Lung (tissue), 12 donors: ENCODE results near the gene PTTG1IP2. TPM values are rescaled to one million over a fixed set of nuclear protein-coding genes. Genes with fewer than 3 reads are reported as not detected.

Experiments
- ATAC-seq: fragments of 200-7000 bp; cut with Tn5 transposase; one replicate; pipeline ENCODE4 v1.9.1; 2020; ENCODE audit warnings: moderate number of reproducible peaks; ENCODE audit not compliant: insufficient read depth, low FRiP score
- DNase-seq, 3 donors: peaks; one replicate each; pipeline ENCODE4 v3.0.0-alpha.2; 2013 to 2017
- H3K27ac ChIP-seq, 2 donors: one replicate each; pipeline ENCODE4 v1.5.1; 2013; ENCODE audit warnings: mild to moderate bottlenecking in 2 of 2, moderate library complexity in 2 of 2, control low read depth in 1 of 2, inconsistent platforms in 1 of 2, low read depth in 1 of 2, low read length in 1 of 2
- H3K27me3 ChIP-seq, 3 donors: one replicate each; pipeline ENCODE4 v1.5.1; 2013; ENCODE audit warnings: low read length in 2 of 3; ENCODE audit not compliant: control insufficient read depth in 3 of 3, insufficient read depth in 3 of 3
- H3K36me3 ChIP-seq, 4 donors: one replicate each; pipeline ENCODE4 v1.5.1; 2013; ENCODE audit warnings: low read length in 4 of 4, mild to moderate bottlenecking in 1 of 4, moderate library complexity in 1 of 4; ENCODE audit not compliant: control insufficient read depth in 4 of 4, insufficient read depth in 4 of 4
- H3K4me1 ChIP-seq, 5 donors: one replicate each; pipeline ENCODE4 v1.5.1; 2013; ENCODE audit warnings: low read length in 5 of 5, mild to moderate bottlenecking in 2 of 5, moderate library complexity in 1 of 5; ENCODE audit not compliant: control insufficient read depth in 5 of 5, insufficient read depth in 5 of 5
- H3K4me3 ChIP-seq: one replicate; pipeline ENCODE4 v1.5.1; 2013; ENCODE audit warnings: mild to moderate bottlenecking, control low read depth, moderate library complexity
- H3K9ac ChIP-seq, 2 donors: one replicate each; pipeline ENCODE4 v1.5.1; 2013; ENCODE audit warnings: low read length in 2 of 2, control low read depth in 1 of 2; ENCODE audit not compliant: insufficient read depth in 1 of 2
- H3K9me3 ChIP-seq, 4 donors: one replicate each; pipeline ENCODE4 v1.5.1; 2013; ENCODE audit warnings: low read length in 3 of 4, mild to moderate bottlenecking in 1 of 4, moderate library complexity in 1 of 4; ENCODE audit not compliant: control insufficient read depth in 4 of 4, insufficient read depth in 3 of 4
- WGBS, 2 donors: extraction: QIAGEN DNeasy Blood & Tissue Kit; methylation state at CpG; one replicate each; pipeline ENCODE4 v1.1.7; 2013; 5-methylcytosine and 5-hydroxymethylcytosine counted together
- polyA plus RNA-seq, 2 donors: library from polyadenylated mRNA; stranded (reverse); fragments of 200-250 nt; gene quantifications; one replicate each; pipeline ENCODE4 v1.2.1, GENCODE V29; 2013
- total RNA-seq, 2 donors: library from RNA; depleted of rRNA in 1 of 2; stranded (reverse); fragments of >200 nt in 1 of 2; gene quantifications; one replicate each; pipeline ENCODE4 v1.2.1, GENCODE V29; 2014 to 2021
- TF ChIP-seq, protein P1 (sequence below): IDR thresholded peaks from 2 replicates; pipeline ENCODE4 v1.5.1; 2012; ENCODE audit warnings: mild to moderate bottlenecking; ENCODE audit errors: control extremely low read depth, extremely low read depth
- donor health status: control.
- donor health status: control.
- donor health status: Bipolar disorder and iron deficiency.
- donor health status: healthy.
- donor health status: DM: yes; HTN: yes; CAD: no.

The PTTG1IP2 gene
- total and polyA plus RNA-seq, 4 donors, result 0.89 TPM; not detected in 3

DNA sequence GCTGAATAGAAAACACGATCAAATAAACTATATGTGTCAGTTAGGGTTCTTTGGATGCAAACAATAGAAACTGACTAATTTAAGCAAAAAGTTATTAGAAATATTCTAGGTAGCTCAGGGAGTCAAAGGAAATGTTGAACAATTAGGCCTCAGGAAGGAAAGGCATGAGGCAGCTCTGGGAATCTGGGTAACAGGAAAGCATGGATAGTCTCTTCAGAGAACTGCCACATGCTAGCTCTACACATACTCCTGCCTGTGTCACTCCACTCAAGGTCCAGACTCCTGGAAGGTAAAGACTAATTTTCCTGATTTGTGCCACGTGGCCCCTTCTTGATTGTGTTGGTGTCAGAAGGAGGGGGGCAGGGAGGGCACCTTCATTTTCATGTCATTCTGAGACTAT, 23.8 kb upstream of the PTTG1IP2 start:
- no peak for ATAC-seq
- Histone ChIP-seq H3K9me3 (no peaks in the 10 kb centered on the region), H3K27ac (no peak overlapping the region), H3K36me3 (no peaks in the 10 kb centered on the region), H3K4me3 (no peak overlapping the region), H3K27me3 (no peaks in the 10 kb centered on the region), H3K9ac (no peak overlapping the region), H3K4me1 (no peaks in the 10 kb centered on the region)
- 43 to 55% methylated on average over 2 of the region's 2 CpGs for WGBS, 2 donors
- TF ChIP-seq, protein P1, sequence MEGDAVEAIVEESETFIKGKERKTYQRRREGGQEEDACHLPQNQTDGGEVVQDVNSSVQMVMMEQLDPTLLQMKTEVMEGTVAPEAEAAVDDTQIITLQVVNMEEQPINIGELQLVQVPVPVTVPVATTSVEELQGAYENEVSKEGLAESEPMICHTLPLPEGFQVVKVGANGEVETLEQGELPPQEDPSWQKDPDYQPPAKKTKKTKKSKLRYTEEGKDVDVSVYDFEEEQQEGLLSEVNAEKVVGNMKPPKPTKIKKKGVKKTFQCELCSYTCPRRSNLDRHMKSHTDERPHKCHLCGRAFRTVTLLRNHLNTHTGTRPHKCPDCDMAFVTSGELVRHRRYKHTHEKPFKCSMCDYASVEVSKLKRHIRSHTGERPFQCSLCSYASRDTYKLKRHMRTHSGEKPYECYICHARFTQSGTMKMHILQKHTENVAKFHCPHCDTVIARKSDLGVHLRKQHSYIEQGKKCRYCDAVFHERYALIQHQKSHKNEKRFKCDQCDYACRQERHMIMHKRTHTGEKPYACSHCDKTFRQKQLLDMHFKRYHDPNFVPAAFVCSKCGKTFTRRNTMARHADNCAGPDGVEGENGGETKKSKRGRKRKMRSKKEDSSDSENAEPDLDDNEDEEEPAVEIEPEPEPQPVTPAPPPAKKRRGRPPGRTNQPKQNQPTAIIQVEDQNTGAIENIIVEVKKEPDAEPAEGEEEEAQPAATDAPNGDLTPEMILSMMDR, result no peak
- no peak for DNase-seq

DNA sequence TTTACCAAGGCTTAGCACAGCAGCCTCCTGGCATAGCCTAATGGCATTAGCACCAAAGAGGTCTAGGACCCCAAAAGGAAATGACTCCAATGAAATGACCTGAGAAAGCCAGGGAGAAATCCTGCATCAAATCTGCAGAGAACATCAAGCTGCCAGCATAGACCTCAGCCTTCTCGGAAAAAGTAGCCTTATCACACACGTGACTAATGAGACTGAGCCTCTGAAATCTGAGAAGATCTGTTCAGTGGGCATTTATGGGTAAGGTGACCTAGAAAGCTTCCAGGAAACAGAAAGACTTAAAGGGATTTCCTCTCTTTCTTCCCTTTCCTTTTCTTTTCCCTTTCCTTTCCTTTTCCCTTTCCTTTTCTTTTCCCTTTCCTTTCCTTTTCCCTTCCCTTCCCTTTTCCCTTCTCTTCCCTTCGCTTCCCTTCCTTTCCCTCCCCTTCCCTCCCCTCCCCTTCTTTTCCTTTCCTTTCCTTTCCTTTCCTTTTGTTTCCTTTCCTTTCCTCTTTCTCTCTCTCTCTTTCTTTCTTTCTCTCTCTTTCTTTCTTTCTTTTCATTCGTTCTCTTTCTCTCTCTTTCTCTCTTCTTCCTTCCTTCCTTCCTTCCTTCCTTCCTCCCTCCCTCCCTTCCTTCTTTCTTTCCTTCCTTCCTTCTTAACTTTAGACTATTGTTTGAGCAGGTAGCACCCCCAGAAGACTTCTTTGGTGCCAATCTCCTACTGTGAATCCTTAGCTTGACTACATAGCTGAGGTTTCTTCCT, 23.1 kb upstream of the PTTG1IP2 start:
- H3K9ac ChIP-seq, result no peak overlapping the region
- no peaks in the 10 kb centered on the region for H3K36me3 ChIP-seq
- H3K4me3 ChIP-seq, result no peak overlapping the region
- H3K27me3 ChIP-seq, result no peaks in the 10 kb centered on the region
- DNase-seq (no peak), ATAC-seq (no peak)
- H3K27ac ChIP-seq, result no peak overlapping the region
- TF ChIP-seq, protein P1, result no peak
- H3K9me3 ChIP-seq, result no peaks in the 10 kb centered on the region
- H3K4me1 ChIP-seq, result no peaks in the 10 kb centered on the region
- WGBS, 2 donors, result 61 to 65% methylated on average over 4 of the region's 4 CpGs

DNA sequence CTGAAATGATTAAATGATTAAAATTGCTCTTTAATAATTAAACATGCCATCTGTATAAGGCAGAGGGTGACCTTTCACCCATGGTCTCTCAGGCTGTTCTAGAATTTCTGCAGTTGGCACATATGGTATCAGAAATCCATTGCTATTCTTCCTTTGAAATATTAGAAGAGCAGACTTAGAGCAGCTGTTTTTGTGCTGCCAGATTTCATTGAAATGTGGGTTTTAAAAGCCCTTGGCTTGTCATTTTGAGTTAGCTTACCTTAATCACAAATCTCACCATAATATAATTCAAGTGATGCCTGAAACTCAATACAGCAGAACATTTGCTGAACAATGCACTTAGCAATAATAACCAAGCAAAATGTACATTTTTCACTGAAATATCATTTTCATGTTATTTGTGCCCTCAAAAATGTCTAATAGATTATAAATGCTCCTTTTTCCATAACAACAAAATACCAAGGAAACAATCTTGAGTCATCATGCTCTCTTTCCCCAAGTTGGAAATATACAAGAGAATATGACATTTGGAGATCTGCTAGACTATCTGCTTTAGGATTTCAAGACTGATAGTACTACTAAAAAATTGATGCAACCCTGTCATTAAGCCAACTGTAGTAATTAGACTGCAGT, 16.1 kb upstream of the PTTG1IP2 start:
- Histone ChIP-seq H3K4me1 (no peaks in the 10 kb centered on the region), H3K4me3 (no peak overlapping the region), H3K27me3 (no peaks in the 10 kb centered on the region), H3K9ac (no peak overlapping the region), H3K27ac (no peak overlapping the region), H3K9me3 (no peaks in the 10 kb centered on the region), H3K36me3 (no peaks in the 10 kb centered on the region)
- no peak for ATAC-seq
- DNase-seq, result no peak
- TF ChIP-seq, protein P1, result no peak
